NCI-H128 (cell line): Measurements from ENCODE around the gene ACTN2.
"Not testable (repeated sequence)": the region's sequence is repeated elsewhere in the genome, so short reads cannot be mapped to it uniquely, and the experiment has no call there.

Source experiments
- DNase-seq: peaks from one replicate; lab custom pipeline; 2025; ENCODE audit not compliant: unreplicated experiment; lab: John Stamatoyannopoulos, UW

Gene ACTN2

GRCh38 chr1:236685917-236686814 lies at the start of gene ACTN2:
Gene ACTN2 (plus strand): TSS chr1:236686499. CDS start chr1:236686674, 175 bp downstream.
- DNase-seq, result no peak

- no peak for DNase-seq
These were observed 47.4 kb upstream of the ACTN2 start for GRCh38 chr1:236638945-236639344.

- DNase-seq, result no peak
These were observed 46.6 kb upstream of the ACTN2 start for GRCh38 chr1:236639686-236640085.

GRCh38 chr1:236642763-236643162 lies 43.5 kb upstream of the ACTN2 start:
- DNase-seq, result no peak

DNA sequence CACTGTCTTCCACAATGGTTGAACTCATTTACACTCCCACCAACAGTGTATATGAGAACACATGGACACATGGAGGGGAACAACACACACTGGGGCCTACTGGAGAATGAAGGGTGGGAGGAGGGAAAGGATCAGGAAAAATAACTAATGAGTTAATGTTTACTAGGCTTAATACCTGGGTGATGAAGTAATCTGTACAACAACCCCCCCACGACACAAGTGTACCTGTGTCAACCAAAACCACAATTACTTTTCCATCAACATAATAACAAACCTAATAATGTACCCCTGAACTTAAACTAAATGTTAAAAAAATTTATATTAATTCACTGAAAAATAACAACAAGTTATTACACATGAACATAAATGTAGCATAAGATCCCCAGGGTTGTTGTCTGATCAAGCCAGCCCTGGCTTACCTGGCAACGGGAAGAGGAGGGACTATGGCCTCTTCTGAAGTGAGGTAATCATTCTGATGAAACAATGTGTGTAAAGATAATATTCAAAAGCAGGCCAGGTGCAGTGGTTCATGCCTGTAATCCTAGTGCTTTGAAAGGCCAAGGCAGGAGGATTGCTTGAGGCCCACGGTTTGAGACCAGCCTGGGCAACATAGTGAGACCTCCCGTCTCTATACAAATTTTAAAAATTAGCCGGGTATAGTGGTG lies 41.2 kb upstream of the ACTN2 start:
- no peak for DNase-seq

DNA sequence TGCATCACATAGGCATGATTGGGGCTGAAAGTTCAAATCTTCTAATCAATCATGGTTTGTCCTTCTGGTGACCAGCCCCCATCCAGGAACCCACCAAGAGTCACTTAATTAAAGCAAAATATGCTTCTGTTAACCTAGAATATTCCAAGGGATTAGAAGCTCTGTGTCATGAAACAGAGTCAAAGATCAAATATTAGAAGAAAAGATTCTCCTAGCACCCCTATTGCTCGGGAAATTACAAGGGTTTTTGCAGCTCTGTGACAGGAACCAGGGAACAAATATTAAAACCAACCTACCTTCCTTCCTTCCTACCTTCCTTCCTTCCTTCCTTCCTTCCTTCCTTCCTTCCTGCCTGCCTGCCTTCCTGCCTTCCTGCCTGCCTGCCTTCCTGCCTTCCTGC lies 31.8 kb upstream of the ACTN2 start:
- no peak for DNase-seq

- no peak for DNase-seq
These were observed 31.3 kb upstream of the ACTN2 start for GRCh38 chr1:236654957-236655356.

DNA sequence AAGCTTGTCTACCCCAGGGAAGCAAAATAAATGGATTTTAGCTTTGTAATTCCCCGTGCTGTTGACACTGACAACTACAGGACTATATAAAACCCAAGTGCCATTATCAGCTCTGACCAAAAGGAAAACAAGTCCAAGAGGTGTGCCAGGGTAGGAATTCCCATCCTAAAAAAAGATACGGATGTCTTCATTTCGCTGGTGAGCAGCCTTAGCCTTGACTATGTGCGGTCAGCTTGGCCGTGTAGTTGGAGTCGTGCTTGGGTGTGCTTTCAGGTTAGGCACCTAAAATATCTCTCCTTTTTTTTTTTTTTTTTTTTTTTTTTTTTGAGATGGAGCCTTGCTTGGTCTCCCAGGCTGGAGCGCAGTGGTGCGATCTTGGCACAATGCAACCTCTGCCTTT lies 28.9 kb upstream of the ACTN2 start:
- no peak for DNase-seq

GRCh38 chr1:236659792-236660587 lies 26.3 kb upstream of the ACTN2 start:
- no peak for DNase-seq

DNA sequence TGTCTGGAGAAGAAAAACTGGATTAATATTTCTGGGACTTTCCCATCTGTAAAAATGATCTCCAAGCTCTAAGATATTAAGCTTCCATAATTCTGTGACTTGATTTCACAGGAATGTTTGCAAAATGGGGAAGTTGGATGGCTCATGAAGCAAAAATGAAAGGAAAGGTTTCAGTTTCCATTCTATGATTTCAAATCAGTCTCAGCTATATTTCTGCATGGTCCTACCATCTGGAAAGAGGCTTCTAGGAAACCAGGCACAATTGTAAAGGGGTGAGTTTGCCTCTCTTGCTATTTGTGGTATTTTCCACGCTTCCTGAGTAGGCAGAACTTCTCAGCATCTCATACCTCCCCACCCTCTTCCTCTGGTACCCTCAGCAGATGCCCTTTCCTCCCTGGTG lies 22.4 kb upstream of the ACTN2 start:
- DNase-seq, result no peak

GRCh38 chr1:236668909-236669308 lies 17.4 kb upstream of the ACTN2 start:
- DNase-seq, result not testable (repeated sequence)

DNA sequence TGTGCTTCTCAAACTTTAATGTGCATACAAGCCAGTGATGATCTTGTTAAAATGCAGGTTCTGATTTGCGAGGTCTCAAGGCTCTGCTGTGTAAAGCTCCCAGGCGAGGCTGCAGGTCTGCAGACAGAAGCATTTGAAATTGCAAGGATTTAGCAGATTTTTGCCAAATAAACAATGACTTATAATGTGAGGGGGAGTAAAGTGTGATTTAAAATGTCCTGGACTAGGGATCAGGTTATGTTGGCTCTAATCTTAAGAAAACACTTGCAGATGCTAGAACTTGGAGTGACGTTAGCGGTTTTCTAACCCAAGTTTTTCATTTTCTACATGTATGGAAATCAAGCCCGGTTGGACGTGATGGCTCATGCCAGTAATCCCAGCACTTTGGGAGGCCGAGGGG lies 16.2 kb upstream of the ACTN2 start:
- DNase-seq, result no peak

GRCh38 chr1:236673289-236673919 lies 12.9 kb upstream of the ACTN2 start:
- DNase-seq, result no peak

DNA sequence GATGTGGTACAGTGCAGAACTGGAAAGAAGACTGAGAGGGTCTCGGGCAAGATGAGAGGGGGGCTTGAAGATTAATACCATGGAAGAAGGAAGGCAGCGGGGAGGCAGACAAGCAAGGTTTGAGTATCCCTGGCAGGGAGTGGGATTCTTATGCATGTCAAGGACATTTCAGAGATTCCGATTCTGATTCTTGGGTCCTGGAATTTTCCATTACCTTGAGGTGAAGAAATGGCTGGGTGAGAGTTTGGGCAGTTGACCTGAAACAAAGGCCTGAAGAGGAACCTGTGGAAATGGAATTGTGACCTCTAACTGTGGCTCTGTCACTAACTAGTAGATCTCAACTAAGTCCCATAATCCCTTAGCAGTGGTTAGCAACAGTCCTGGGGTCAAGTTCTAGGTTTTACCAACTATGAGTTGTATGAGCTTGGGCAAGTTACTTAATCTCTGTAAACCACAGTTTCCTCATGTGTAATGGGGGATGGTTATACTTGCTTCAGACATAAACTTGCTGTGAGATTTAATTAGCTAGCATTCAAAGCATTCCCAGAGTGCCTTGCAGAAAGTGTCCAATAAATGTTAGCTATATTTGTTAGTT lies 8.6 kb upstream of the ACTN2 start:
- no peak for DNase-seq

GRCh38 chr1:236681219-236681618 lies 5.1 kb upstream of the ACTN2 start:
- no peak for DNase-seq

DNA sequence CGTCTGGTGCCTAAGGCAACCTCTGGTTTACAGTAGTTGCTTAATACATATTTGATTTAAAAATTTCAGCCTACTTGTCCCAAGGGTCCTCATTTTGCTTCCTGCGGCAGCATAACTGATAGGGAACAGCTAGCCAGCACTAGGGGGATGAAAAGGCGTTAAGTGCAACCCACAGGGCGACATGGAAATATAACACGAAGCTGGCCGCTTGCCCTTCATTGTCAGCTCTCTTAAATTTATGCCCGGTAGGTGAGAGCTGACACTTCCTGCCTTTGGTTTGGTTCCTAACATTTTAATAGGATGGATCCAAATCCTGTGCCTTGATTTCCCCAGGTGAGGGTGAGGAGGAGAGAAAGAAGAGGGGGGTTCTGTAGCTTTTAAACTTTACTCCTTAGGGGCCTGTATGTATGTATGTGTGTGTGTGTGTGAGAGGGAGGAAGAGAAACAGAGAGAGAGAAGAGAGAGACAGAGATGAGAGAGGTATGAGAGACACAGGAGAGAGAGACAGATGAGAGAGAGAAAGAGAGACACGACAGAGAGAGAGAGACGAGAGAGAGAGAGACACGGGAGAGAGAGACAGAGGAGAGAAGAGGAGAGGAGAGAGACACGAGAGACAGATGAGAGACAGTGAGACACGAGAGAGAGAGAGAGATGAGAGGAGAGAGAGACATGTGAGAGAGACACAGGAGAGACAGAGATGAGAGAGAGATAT lies 938 bp upstream of the ACTN2 start:
- DNase-seq, result no peak

DNA sequence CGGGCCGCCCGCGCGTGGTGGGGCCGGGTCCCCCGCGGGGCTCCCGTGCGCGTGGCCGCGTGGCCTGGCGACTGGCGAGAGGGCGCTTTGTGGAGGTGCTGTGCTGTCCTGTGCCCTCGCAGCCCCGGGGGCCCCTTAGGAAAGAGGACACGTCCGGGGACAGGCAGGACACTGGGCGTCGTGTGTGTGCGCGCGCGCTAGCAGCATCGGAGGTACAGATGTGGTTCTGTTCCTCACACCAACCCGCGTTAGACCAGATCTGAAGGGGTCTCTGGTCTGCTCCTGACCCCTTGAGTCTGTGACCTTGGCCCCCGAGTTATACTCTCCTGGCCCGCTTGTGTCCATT lies 489 bp downstream of the ACTN2 start:
- DNase-seq, result no peak

DNA sequence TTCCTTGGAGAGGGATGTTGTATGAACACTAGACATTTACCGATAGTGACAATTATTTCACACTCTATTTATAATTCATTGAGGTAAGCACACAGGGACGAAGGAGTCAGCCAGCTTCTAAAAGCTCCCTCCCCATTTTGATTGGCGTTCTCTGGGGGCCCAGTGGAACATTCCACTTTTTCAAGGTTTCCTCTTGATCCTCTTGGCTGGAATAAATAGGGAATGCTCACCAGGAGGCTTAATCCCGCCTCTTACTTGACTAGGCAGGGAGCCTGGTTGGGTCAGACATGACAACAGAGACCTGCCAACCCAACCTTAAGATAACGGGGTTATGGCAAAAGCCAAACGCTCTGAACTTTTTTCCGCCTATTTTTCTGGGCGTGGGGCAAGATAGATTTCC lies 974 bp downstream of the ACTN2 start:
- no peak for DNase-seq

DNA sequence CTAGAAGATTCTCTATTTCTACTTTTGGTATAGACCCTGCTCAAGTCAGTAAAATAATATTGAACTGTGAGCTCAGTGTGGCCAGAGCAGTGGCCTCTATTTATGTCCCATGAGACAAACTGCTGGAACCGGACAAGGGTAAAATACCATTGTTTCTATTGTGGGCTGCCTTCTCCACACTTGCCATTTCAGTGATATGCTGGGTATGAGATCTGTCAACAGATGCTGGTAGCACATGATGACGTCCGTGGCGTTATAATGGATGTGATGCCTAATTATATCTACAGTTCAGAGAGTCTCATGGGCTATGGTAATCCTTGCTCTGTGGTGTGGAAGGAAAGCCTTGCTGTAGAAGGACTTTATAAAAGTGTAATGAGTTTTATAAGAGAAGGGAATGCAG lies 2.4 kb downstream of the ACTN2 start:
- no peak for DNase-seq
